Measurements from ENCODE around the gene TTC34. TPM values are rescaled to one million over a fixed set of nuclear protein-coding genes. Genes with fewer than 3 reads are reported as not detected.

The TTC34 gene
- total and polyA plus RNA-seq, 3 donors from 2014 or later: 3.0 to 5.2 (median 4.1) TPM

DNA sequence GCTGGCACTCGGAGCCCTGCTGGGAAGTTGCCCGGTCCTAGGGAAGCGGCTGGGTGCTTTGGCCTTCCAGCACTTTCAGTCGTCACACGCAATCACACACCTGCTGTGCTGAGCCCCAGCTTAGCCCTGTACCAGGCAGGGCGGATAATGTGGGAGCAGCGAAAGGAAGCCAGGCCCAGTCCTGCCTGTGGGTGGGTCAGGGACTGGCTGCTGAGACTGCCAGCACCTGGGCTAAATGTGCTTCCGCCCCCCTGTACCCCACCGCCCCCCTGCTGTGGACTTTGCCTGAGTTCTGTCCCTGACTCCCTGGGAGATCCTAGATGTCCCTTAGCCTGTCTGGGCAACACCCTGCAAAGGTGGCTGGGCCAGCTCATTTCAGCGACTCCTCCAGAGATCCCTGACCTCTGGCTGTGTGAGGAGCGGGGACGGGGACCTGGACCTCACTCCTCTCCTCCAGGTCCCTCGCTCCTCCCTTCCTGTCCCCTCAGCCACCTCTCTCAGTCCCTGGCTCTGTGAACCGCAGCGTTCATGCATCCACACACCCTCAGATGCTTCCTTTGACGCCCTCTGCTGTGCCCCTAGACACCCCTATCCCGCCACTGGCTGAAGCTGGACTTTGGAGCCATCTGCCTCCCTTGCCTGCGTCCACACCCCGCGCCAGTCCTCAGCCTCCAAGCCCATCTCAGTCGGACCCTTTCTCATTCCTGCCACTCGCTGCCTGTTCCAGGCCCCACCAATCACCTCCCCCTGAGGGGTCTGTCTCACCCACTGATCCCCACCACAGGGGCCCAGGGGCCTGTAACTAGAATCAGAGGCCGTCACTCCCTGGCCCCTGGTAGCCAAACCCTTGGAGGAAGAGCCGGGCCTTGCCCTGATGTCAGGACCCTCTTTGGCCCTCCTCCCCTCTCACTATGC, 170.1 kb downstream of the TTC34 start:
- 77 to 83% methylated on average over 20 to 24 of the region's 24 CpGs for WGBS, 2 donors
- no peak for DNase-seq
- TF ChIP-seq POLR2A (IDR thresholded peaks at IDR 0.05) (no peak), CTCF (IDR thresholded peaks at IDR 0.05) (no peak)
- Histone ChIP-seq H3K4me3 (no peak overlapping the region), H3K27ac (no peak overlapping the region), H3K36me3 (ENCODE audit: low read depth, missing control alignments) (no peaks in the 10 kb centered on the region), H3K9me3 (no peaks in the 10 kb centered on the region), H3K27me3 (no peaks in the 10 kb centered on the region), H3K4me1 (peaks cover 19% of the 10 kb centered on the region)
- intact Hi-C loops (cut with DNase I; ENCODE audit: low total_unique reads): no loop called here

- WGBS, 2 donors: 70 to 79% methylated on average over 35 of the region's 35 CpGs
- Histone ChIP-seq H3K36me3 (ENCODE audit: low read depth, missing control alignments) (no peaks in the 10 kb centered on the region), H3K4me3 (no peak overlapping the region), H3K4me1 (peaks cover 19% of the 10 kb centered on the region), H3K9me3 (no peaks in the 10 kb centered on the region), H3K27me3 (no peaks in the 10 kb centered on the region), H3K27ac (no peak overlapping the region)
- intact Hi-C loops (cut with DNase I; ENCODE audit: low total_unique reads): no loop called here
- DNase-seq: no peak
- TF ChIP-seq CTCF (IDR thresholded peaks at IDR 0.05) (no peak), POLR2A (IDR thresholded peaks at IDR 0.05) (no peak)
These were observed 170.9 kb downstream of the TTC34 start for GRCh38 chr1:2630498-2631135.

DNA sequence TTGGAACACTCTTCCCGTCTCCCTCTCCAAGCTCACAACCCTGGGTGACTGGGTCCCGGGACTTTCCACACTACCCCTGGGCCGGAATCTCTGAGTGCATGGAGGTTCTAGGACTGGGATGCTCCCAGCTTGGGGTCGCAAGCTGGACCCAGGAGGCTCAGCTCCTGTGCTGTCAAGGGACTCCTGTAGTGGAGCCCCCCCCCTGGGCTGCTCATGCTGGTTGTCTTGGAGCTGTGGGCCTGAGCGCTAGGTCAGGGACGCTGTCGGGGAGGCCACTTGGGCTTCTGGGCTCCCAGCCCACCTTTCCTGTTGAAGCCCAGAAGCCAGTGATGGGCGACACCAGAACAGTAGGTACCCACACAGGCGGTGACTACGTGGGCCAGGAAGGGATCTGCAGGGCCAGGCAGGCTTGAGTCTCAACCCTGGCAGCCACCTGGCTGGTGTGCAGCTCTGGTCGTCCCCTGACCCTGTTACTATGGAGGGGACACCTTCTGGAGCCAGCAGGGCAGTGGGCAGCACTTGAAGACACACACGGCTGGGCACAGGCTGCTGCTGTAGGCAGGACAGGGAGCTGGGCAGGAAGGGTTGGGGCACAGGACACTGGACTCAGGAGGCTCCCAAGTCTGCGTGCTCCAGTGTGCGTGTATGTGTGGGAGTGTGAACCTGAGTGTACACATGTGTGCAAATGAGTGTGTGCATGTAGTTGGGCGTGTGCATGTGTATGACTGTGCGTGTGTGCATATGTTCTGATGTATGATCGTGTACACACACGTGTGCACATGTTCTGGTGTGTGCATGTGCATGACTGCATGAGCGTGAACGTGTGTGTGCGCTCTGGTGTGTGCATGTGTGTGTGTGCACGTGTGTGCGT, 171.6 kb downstream of the TTC34 start:
- Histone ChIP-seq H3K27ac (no peak overlapping the region), H3K4me1 (peaks cover 19% of the 10 kb centered on the region), H3K4me3 (peak overlapping the region in 1 of 2 donors; percentile 12), H3K36me3 (ENCODE audit: low read depth, missing control alignments) (no peaks in the 10 kb centered on the region), H3K27me3 (no peaks in the 10 kb centered on the region), H3K9me3 (no peaks in the 10 kb centered on the region)
- TF ChIP-seq POLR2A (IDR thresholded peaks at IDR 0.05) (no peak), CTCF (IDR thresholded peaks at IDR 0.05) (no peak)
- DNase-seq: no peak
- 66% methylated on average over 12 to 23 of the region's 23 CpGs for WGBS, 2 donors
- intact Hi-C loops (cut with DNase I; ENCODE audit: low total_unique reads): no loop called here

GRCh38 chr1:2628933-2629626, 172.4 kb downstream of the TTC34 start:
- no peak for DNase-seq
- 0 to 4% methylated on average over 12 to 53 of the region's 64 CpGs for WGBS, 2 donors
- H3K4me3 ChIP-seq: peak overlapping the region; percentile 12 to 24
- H3K4me1 ChIP-seq: peaks cover 16% of the 10 kb centered on the region
- no peaks in the 10 kb centered on the region for H3K9me3 ChIP-seq
- intact Hi-C loops (cut with DNase I; ENCODE audit: low total_unique reads): no loop called here
- TF ChIP-seq CTCF (IDR thresholded peaks at IDR 0.05) (no peak), POLR2A (IDR thresholded peaks at IDR 0.05) (no peak)
- H3K27ac ChIP-seq: no peak overlapping the region
- H3K27me3 ChIP-seq: no peaks in the 10 kb centered on the region
- H3K36me3 ChIP-seq (ENCODE audit: low read depth, missing control alignments): no peaks in the 10 kb centered on the region
